Activated CD4-positive, alpha-beta T cell treated with anti-CD3 and anti-CD28 coated beads for 24 hours (primary cell): ENCODE results near the gene MAST2.
"Not testable (repeated sequence)": the region's sequence is repeated elsewhere in the genome, so short reads cannot be mapped to it uniquely, and the experiment has no call there.

ENCODE experiments used
- DNase-seq, 2 donors: peaks; one replicate each; pipeline ENCODE4 v3.0.0-alpha.2; 2020; ENCODE audit warnings: low read depth in 2 of 2

The MAST2 gene

DNA sequence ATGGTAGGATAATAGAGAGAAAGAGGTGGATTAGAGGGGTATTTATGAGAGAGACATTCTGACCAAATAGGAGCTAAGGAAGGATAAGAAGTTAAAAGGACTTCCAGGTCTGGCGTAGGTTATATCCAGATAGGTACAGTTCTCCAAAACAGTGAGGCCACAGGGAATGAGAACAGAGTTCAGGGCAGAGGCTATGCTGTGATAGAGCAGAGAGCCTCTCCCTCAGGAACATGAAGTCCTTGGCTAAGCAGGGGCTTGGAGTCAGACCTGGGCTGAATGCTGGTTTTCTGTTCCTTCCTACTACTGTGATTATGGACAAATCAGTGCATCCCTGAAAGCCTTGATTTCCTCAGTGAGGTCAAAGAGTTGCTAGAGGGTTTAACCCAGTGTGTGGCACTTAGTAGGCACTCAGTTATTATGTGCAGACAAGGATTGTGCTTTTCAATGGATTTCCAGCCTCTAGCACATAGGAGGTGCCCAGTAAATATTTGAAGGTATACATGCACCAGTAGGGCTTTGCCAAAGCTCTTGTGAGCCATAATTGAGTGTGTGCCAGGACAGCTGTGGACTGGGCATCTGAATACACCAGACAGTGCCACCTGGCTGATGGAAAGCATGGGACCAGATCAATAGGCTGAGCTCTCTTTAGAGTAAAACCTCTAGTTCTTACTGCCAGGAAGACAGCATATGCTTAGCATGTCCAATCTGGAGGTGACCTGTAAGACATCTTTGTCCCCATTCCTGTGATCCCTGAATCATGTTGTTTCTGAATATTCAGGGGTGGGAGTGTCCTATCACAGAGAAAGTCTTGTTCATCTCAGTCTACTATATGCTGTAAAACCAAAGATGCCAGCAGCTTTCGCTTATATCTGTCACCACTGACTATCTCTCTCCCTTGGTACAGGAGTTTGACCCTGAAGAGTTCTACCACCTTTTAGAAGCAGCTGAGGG is 217.9 kb downstream of the MAST2 start:
- DNase-seq, result no peak

DNA sequence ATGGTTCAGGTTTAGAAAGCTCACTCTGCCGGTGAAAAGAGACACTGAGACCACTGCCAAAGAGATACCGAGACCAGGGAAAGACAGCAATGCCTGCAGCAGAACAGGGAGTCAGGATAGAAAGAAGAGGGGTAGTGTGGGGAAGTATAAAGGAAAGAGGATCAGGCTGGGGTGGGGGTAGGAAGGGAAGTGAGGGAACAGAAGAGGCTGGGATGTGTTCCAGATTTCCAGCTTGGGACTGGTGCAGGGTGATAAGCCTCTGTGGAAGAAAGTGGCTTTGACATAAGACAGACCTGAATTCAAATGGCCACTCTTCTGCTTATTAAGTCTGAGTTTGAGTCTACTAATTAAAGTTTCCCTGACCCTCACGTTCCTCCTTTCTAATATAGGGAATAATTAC is 223.1 kb downstream of the MAST2 start:
- no peak for DNase-seq

- no peak for DNase-seq
Observed at GRCh38 chr1:46027788-46028573, 224.6 kb downstream of the MAST2 start.

DNA sequence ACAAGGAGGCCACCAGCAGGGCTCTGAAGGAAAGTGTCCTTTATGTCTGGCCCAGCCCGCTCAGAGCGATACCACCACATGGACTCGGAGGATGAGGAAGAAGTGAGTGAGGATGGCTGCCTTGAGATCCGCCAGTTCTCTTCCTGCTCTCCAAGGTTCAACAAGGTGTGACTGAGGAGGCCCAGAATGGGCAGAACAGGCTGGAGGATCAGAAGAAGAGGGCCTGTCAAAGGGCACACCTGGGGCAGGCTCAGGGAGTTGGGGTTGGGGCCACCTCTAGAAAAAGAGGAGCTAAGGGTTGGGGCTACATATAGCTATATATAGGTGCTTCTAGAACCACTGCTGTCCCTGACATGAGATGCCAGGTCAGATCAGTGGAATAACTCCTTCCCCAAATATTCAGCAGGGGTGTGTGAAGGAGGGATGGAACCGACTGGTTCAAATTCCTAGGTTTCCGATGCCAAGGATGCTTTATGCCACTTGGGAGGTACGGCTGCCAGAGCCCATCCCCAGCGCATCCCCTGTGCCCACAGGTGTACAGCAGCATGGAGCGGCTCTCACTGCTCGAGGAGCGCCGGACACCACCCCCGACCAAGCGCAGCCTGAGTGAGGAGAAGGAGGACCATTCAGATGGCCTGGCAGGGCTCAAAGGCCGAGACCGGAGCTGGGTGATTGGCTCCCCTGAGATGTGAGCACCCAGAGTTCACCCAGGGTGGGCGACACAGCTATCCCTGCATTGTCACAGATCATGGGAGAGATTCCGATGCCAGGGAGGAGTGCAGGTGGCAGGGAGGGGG is 226.9 kb downstream of the MAST2 start:
- no peak for DNase-seq

GRCh38 chr1:46030876-46031660 is 227.7 kb downstream of the MAST2 start:
- DNase-seq, result no peak

- no peak for DNase-seq
Observed at GRCh38 chr1:46034601-46035516, 231.4 kb downstream of the MAST2 start.

DNA sequence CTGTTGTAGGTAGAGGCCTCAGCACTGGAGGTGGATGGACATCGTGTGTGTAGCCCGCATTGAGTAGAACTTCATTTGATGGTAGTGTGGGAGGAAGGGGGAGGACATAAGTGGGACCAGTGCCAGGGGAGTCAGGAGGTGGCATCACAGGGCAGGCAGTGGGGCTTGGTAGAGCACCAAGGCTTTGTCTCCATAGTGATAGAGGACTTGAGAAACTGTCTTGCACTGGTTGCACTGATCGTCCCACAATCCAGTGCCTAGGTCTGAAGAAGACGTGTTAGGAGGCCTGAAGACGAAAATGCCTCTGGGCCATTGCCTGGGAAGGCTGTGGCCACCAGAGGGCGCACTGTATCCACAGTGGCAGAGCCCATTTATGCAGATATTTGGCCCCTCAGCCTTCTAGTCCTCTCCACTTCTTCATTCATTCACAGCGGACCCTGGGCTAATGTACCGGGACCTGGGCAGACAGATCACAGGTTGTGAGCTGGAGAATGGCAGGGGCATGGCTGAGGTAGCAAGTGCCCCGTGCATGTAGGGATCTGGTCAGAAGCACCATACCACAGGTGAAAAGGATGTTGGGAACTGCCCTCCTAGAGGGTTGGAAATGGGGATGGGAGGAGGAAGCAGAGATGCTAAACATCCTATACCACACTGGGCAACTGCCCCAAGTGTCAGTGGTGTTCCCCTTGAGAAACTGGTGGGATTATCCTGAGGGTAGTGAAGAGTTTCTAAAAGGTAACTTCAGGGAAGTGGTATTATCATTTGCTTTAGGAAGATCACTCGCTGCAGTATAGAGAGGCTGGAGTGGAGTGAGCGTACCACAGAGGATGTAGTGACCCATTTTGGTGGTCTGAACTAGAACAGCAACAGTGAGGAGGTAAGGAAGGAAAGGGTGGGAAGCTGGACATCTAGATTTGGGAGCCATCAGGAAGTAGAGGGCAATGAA is 233.8 kb downstream of the MAST2 start:
- DNase-seq, result peak; percentile 82

DNA sequence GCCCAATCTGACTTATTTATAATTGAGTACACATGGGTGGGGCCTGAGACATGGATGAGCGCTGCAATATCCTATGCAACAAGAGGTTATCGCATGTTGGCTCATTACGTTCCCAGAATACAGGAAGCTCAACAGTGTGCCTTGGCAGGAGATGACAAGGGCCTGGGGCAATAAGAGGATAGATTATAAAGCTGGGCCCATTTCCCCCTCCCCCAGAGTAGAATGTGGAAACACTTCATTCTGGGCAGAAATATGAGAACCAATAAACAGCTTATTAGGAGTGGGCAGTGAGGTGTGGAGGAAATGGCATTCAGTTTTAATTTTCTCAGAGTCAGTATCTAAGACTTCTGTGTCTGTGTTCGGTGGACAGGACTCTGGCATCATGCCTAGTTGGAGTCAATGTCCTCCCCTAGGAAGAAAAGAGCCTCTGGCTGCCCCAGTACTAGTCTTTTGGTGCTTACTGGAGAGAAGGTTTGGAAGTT is 236.2 kb downstream of the MAST2 start:
- no peak for DNase-seq

DNA sequence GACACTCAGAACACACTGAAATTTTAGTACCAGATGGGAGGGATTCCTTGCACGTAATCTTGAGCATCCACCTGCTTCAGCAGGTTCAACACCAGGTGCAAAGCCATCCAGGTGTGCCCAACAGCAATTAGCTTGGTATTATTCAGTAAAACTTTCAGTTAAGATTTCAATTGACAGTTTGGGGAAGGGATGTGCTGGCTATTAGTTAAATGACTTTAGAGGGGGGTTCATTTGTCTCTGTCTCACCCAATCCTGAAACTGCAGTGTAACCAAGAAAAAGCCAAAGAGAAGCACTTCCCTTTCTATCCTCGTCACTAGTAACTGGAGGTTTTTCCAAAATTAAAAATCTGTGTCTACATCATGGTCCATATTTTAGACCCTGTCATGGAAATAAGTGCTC is 238.1 kb downstream of the MAST2 start:
- no peak for DNase-seq

- DNase-seq, result no peak
Observed at GRCh38 chr1:46041974-46042373, 238.6 kb downstream of the MAST2 start.

DNA sequence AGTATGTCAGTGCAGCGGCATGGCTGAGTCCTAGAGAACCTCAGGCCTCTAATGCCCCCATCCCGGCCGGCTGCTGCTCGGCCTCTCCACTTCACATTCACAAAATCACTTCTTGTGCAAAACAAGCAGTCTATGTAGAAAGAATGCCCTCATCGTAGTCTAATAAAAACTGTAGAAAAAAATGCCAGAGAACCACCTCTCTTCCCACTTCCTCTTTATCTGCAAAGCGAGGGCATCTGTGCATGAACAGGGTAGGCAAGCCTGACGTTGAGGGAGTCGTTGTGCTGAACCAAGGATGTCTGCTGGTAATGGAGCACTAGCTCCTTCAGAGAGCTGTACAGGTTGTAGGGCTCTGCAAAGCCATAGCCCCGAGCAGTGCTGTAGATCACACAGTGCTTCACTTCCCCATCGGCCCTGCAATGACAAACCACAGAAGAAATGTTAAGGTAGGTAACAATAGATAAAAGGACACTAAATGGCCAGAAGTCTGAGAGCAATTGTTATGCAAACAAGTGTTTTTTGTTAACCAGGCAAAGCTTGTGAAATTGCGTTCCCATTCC is 240.1 kb downstream of the MAST2 start:
- DNase-seq, result no peak

GRCh38 chr1:46044116-46044515 is 240.7 kb downstream of the MAST2 start:
- DNase-seq, result no peak

GRCh38 chr1:46053734-46054133 is 250.3 kb downstream of the MAST2 start:
- no peak for DNase-seq

DNA sequence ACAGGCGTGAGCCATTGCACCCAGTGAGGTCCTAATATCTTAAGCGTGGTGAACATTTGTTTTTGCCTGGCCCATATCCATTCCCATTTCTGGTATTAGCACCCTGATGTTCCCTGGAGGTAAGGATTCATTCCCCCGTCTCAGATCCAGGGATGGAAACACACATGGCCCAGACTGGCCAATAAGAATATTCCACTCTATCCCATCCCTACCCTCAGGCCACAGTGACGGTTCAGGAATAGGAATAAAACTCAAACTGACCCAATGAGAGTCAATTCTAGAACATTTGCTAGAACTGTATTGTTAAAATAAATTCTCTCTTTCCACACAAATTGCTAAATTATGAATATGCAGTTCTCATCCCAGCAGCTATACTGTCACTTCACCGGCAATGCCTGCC is 252.9 kb downstream of the MAST2 start:
- DNase-seq, result no peak

DNA sequence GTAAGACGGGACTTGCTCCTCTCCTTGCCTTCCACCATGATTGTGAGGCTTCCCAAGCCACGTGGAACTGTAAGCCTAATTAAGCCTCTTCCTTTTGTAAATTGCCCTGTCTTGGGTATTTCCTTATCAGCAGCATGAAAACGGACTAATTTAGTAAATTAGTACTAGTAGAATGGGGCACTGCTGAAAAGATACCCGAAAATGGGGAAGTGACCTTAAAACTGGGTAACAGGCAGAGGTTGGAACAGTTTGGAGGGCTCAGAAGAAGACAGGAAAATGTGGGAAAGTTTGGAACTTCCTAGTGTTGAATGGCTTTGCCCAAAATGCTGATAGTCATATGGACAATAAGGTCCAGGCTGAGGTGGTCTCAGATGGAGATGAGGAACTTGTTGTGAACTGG is 253.8 kb downstream of the MAST2 start:
- not testable (repeated sequence) for DNase-seq

DNA sequence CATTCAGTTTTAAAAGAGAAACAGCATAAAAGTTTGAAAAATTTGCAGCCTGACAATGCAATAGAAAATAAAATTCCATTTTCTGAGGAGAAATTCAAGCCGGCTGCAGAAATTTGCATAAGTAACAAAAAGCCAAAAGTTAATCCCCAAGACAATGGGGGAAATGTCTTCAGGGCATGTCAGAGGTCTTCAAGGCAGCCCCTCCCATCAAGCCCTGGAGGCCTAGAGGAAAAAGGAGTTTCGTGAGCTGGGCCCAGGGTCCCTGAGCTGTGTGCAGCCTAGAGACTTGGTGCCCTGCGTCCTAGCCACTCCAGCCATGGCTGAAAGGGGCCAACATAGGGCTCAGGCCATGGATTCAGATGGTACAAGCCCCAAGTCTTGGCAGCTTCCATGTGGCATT is 254.4 kb downstream of the MAST2 start:
- DNase-seq, result no peak

DNA sequence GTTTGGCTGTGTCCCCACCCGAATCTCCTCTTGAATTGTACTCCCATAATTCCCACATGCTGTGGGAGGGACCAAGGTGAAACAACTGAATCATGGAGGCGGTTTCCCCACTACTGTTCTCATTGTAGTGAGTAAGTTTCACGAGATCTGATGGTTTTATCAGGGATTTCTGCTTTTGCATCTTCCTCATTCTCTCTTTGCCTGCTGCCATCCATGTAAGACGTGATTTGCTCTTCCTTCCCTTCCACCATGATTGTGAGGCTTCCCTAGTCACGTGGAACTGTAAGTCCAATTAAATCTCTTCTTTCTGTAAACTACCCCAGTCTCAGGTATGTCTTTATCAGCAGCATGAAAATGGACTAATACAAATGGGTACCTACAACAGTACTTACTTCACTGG is 255.5 kb downstream of the MAST2 start:
- DNase-seq, result no peak

GRCh38 chr1:46061146-46061545 is 257.7 kb downstream of the MAST2 start:
- no peak for DNase-seq
